Mammary epithelial cell (primary cell): ENCODE measurements around the gene STARD5.

Experiments
- EZH2 ChIP-seq: IDR thresholded peaks from 2 replicates; pipeline ENCODE4 v1.6.1; 2012; ENCODE audit warnings: low read length, inconsistent platforms, borderline replicate concordance
- TF ChIP-seq, protein P1 (sequence below), 2 donors: IDR thresholded peaks in 1 of 2; conservative IDR thresholded peaks in 1 of 2; 2 replicates each; pipeline ENCODE4 v1.5.1; 2011 to 2012; ENCODE audit warnings: inconsistent platforms in 2 of 2, low read length in 2 of 2, mild to moderate bottlenecking in 2 of 2, control low read depth in 1 of 2, low read depth in 1 of 2; ENCODE audit not compliant: insufficient read depth in 1 of 2; ENCODE audit errors: extremely low read depth in 1 of 2

DNA sequence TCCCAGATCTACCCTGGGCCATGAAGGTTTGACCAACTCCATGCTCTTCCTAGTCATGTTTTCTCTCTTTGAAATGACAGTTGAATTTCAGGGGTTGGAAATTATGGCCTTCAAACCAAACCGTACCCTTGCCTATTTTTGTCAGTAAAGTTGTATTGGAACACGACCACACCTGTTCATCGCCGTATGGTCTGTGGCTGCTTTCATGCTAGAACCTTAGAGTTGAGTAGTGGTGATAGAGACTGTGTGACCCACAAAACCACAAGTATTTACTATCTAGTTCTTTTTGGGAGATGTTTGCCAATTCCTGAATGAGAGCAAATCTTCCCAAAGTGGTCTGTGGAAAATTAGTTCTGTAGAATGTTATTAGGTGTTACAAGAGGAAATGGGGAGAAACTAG is 24.0 kb upstream of the STARD5 start:
- TF ChIP-seq, protein P1, sequence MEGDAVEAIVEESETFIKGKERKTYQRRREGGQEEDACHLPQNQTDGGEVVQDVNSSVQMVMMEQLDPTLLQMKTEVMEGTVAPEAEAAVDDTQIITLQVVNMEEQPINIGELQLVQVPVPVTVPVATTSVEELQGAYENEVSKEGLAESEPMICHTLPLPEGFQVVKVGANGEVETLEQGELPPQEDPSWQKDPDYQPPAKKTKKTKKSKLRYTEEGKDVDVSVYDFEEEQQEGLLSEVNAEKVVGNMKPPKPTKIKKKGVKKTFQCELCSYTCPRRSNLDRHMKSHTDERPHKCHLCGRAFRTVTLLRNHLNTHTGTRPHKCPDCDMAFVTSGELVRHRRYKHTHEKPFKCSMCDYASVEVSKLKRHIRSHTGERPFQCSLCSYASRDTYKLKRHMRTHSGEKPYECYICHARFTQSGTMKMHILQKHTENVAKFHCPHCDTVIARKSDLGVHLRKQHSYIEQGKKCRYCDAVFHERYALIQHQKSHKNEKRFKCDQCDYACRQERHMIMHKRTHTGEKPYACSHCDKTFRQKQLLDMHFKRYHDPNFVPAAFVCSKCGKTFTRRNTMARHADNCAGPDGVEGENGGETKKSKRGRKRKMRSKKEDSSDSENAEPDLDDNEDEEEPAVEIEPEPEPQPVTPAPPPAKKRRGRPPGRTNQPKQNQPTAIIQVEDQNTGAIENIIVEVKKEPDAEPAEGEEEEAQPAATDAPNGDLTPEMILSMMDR (conservative IDR thresholded peaks at IDR 0.05 in 1 of 2, IDR thresholded peaks at IDR 0.05 in 1 of 2; ENCODE audit: extremely low read depth in 1 of 2, insufficient read depth in 1 of 2, low read depth in 1 of 2, low read length in 2 of 2) = no peak
- TF ChIP-seq EZH2 = no peak
